Activated T-cell treated with anti-CD3 and anti-CD28 coated beads, Interleukin-2, amount 50 U/mL, for 72 hours (primary cell): ENCODE measurements around the gene P4HA2. TPM values are rescaled to one million over a fixed set of nuclear protein-coding genes. Genes with fewer than 3 reads are reported as not detected.
A peak's percentile ranks its signal among the peaks of the same experiment; 100 is the strongest.

Experiments
- ATAC-seq, 2 donors: fragments of 150-1000 bp; cut with Tn5 transposase; replicated peaks in 1 of 2; 2 replicates each; pipeline ENCODE4 v1.10.0; 2021; ENCODE audit warnings: moderate library complexity in 2 of 2, mild to moderate bottlenecking in 1 of 2
- DNase-seq, 2 donors: peaks; one replicate each; pipeline ENCODE4 v3.0.0; 2021 to 2022; ENCODE audit warnings: mixed read lengths in 1 of 2
- H3K27ac Mint-ChIP-seq: one replicate; pipeline ENCODE4 v1.8.0; 2022; ENCODE audit warnings: mild to moderate bottlenecking, moderate library complexity, mixed read lengths
- H3K27me3 Mint-ChIP-seq: one replicate; pipeline ENCODE4 v1.8.0; 2022; ENCODE audit warnings: low read depth, mixed read lengths
- H3K36me3 Mint-ChIP-seq, 2 donors: one replicate each; pipeline ENCODE4 v1.8.0; 2022; ENCODE audit warnings: mixed read lengths in 2 of 2, mild to moderate bottlenecking in 1 of 2; ENCODE audit not compliant: insufficient read depth in 2 of 2
- H3K4me1 Mint-ChIP-seq: one replicate; pipeline ENCODE4 v1.8.0; 2022; ENCODE audit warnings: low read depth, mixed read lengths
- H3K4me3 Mint-ChIP-seq, 2 donors: one replicate each; pipeline ENCODE4 v1.8.0; 2022; ENCODE audit warnings: mild to moderate bottlenecking in 2 of 2, mixed read lengths in 2 of 2, moderate library complexity in 2 of 2
- H3K9me3 Mint-ChIP-seq, 2 donors: one replicate each; pipeline ENCODE4 v1.8.0; 2022; ENCODE audit warnings: mixed read lengths in 2 of 2
- total RNA-seq, 2 donors: library from RNA; stranded (reverse); gene quantifications; one replicate each; pipeline ENCODE4 v1.2.3, GENCODE V29; 2022

Gene P4HA2
- 1 to 10 TPM; 3.2 to 5.9 TPM for total RNA-seq

- H3K4me3 Mint-ChIP-seq: peak within 1 kb of the TSS; percentile 49 to 62
- peaks cover 14% of the 10 kb centered on the region for H3K4me1 Mint-ChIP-seq
- H3K27me3 Mint-ChIP-seq: peaks cover 50% of the 10 kb centered on the region
- H3K36me3 Mint-ChIP-seq: no peaks in the 10 kb centered on the region
- no peaks in the 10 kb centered on the region for H3K9me3 Mint-ChIP-seq
- no peak within 1 kb of the TSS for H3K27ac Mint-ChIP-seq
- DNase-seq: peak; percentile 60 to 72
- ATAC-seq: peak; percentile 84 to 88
These were observed at the start of gene P4HA2 for GRCh38 chr5:132227485-132228240. Gene P4HA2 (minus strand): TSS chr5:132227853. CDS start chr5:132218626, 9,227 bp downstream.

- Mint-ChIP-seq H3K27me3 (peaks cover 26% of the 10 kb centered on the region), H3K4me1 (peaks cover 5% of the 10 kb centered on the region), H3K9me3 (no peaks in the 10 kb centered on the region), H3K4me3 (no peak overlapping the region), H3K36me3 (no peaks in the 10 kb centered on the region), H3K27ac (no peak overlapping the region)
- no peak for DNase-seq
- no peak for ATAC-seq
These were observed 49.6 kb upstream of the P4HA2 start for GRCh38 chr5:132277256-132277655.

- Mint-ChIP-seq H3K4me1 (peaks cover 10% of the 10 kb centered on the region), H3K27me3 (peaks cover 26% of the 10 kb centered on the region), H3K4me3 (no peak overlapping the region), H3K36me3 (no peaks in the 10 kb centered on the region), H3K27ac (no peak overlapping the region), H3K9me3 (no peaks in the 10 kb centered on the region)
- ATAC-seq: no peak
- DNase-seq: no peak
These were observed 47.9 kb upstream of the P4HA2 start for GRCh38 chr5:132275367-132276220.

GRCh38 chr5:132274050-132274792, 46.6 kb upstream of the P4HA2 start:
- H3K27ac Mint-ChIP-seq: no peak overlapping the region
- no peak overlapping the region for H3K4me3 Mint-ChIP-seq
- peaks cover 17% of the 10 kb centered on the region for H3K27me3 Mint-ChIP-seq
- H3K4me1 Mint-ChIP-seq: peaks cover 10% of the 10 kb centered on the region
- H3K36me3 Mint-ChIP-seq: no peaks in the 10 kb centered on the region
- ATAC-seq: no peak
- H3K9me3 Mint-ChIP-seq: no peaks in the 10 kb centered on the region
- DNase-seq: no peak

- Mint-ChIP-seq H3K27ac (no peak overlapping the region), H3K9me3 (no peaks in the 10 kb centered on the region), H3K27me3 (peaks cover 17% of the 10 kb centered on the region), H3K4me3 (no peak overlapping the region), H3K36me3 (no peaks in the 10 kb centered on the region), H3K4me1 (peaks cover 12% of the 10 kb centered on the region)
- no peak for ATAC-seq
- DNase-seq: no peak
These were observed 46.0 kb upstream of the P4HA2 start for GRCh38 chr5:132273631-132274030.

GRCh38 chr5:132272311-132273210, 44.9 kb upstream of the P4HA2 start:
- H3K9me3 Mint-ChIP-seq: no peaks in the 10 kb centered on the region
- H3K27ac Mint-ChIP-seq: no peak overlapping the region
- H3K27me3 Mint-ChIP-seq: peaks cover 17% of the 10 kb centered on the region
- ATAC-seq (peak; percentile 40 to 43), DNase-seq (peak; percentile 65 to 82)
- peaks cover 22% of the 10 kb centered on the region for H3K4me1 Mint-ChIP-seq
- no peaks in the 10 kb centered on the region for H3K36me3 Mint-ChIP-seq
- H3K4me3 Mint-ChIP-seq: peak overlapping the region in 1 of 2 donors; percentile 11

GRCh38 chr5:132271251-132272246, 43.9 kb upstream of the P4HA2 start:
- peak in 1 of 2 donors; percentile 59 for ATAC-seq
- Mint-ChIP-seq H3K4me3 (peak overlapping the region in 1 of 2 donors; percentile 53), H3K4me1 (peaks cover 26% of the 10 kb centered on the region), H3K27ac (no peak overlapping the region), H3K36me3 (no peaks in the 10 kb centered on the region), H3K9me3 (no peaks in the 10 kb centered on the region), H3K27me3 (peaks cover 17% of the 10 kb centered on the region)
- DNase-seq: peak in 1 of 2 donors; percentile 42

GRCh38 chr5:132270706-132271105, 43.1 kb upstream of the P4HA2 start:
- H3K9me3 Mint-ChIP-seq: no peaks in the 10 kb centered on the region
- H3K4me1 Mint-ChIP-seq: peaks cover 26% of the 10 kb centered on the region
- no peak overlapping the region for H3K4me3 Mint-ChIP-seq
- DNase-seq (no peak), ATAC-seq (no peak)
- no peaks in the 10 kb centered on the region for H3K36me3 Mint-ChIP-seq
- no peak overlapping the region for H3K27ac Mint-ChIP-seq
- peaks cover 17% of the 10 kb centered on the region for H3K27me3 Mint-ChIP-seq

- no peaks in the 10 kb centered on the region for H3K36me3 Mint-ChIP-seq
- H3K27me3 Mint-ChIP-seq: peaks cover 17% of the 10 kb centered on the region
- H3K27ac Mint-ChIP-seq: no peak overlapping the region
- no peaks in the 10 kb centered on the region for H3K9me3 Mint-ChIP-seq
- no peak overlapping the region for H3K4me3 Mint-ChIP-seq
- peaks cover 26% of the 10 kb centered on the region for H3K4me1 Mint-ChIP-seq
- DNase-seq (no peak), ATAC-seq (no peak)
These were observed 42.6 kb upstream of the P4HA2 start for GRCh38 chr5:132270335-132270665.

- no peak for DNase-seq
- Mint-ChIP-seq H3K4me1 (peaks cover 30% of the 10 kb centered on the region), H3K27me3 (peaks cover 17% of the 10 kb centered on the region), H3K4me3 (no peak overlapping the region), H3K36me3 (no peaks in the 10 kb centered on the region), H3K27ac (no peak overlapping the region), H3K9me3 (no peaks in the 10 kb centered on the region)
- ATAC-seq: no peak
These were observed 42.1 kb upstream of the P4HA2 start for GRCh38 chr5:132269635-132270334.
